ENCODE data around the gene SULT1C2. TPM values are rescaled to one million over a fixed set of nuclear protein-coding genes. Genes with fewer than 3 reads are reported as not detected.

Gene SULT1C2
- total and polyA plus RNA-seq, 10 of the 15 experiments (the other 5 are each of a cell fraction or from before 2014, with no cell fraction given), result 0.03 to 0.07 (median 0.04) TPM; not detected in 7

- H4K20me1 ChIP-seq (ENCODE audit: control insufficient read depth, insufficient read depth), result no peaks in the 10 kb centered on the region
- CTCF ChIA-PET, result interaction anchor here (1.2 kb wide), 1 partner anchor 19 kb away, joined by 3 read pairs; no protein-coding TSS in a partner anchor
- H3K27ac ChIP-seq (ENCODE audit: control insufficient read depth, insufficient read depth), result no peak overlapping the region
- BruUV-seq (replicated peaks), result no TSS peak
- ATAC-seq, result no peak
- POLR2A ChIA-PET, result no interaction called here
- 17% methylated on average over 2 of the region's 2 CpGs for WGBS (ENCODE audit: insufficient coverage, insufficient replicate concordance, low lambda C conversion rate, missing lambda C conversion rate)
- SMC1A ChIA-PET (ENCODE audit: uncharacterized antibody, unreplicated experiment), result interaction anchor here (1.1 kb wide), 1 partner anchor 61 kb away, joined by 4 read pairs; no protein-coding TSS in a partner anchor
- no peak overlapping the region for H3K4me3 ChIP-seq
- in situ Hi-C loops (cut with MboI) (no loop called here), intact Hi-C loops (cut with micrococcal nuclease; ENCODE audit: unreplicated experiment) (no loop called here)
- no peaks in the 10 kb centered on the region for H3K9me3 ChIP-seq (replicated peaks; ENCODE audit: control insufficient read depth, insufficient read depth, low read length)
- H3K4me1 ChIP-seq (ENCODE audit: control insufficient read depth, insufficient read depth, low read length), result no peaks in the 10 kb centered on the region
- TF ChIP-seq FOXK2 (IDR thresholded peaks at IDR 0.05) (no peak), BCL11A (IDR thresholded peaks at IDR 0.05; ENCODE audit: low read depth, low read length) (no peak), SREBF1 (IDR thresholded peaks at IDR 0.05; ENCODE audit: low read length) (no peak), ZNF592 (IDR thresholded peaks at IDR 0.05) (no peak), RELB (IDR thresholded peaks at IDR 0.05; ENCODE audit: low read depth) (no peak), NFXL1 (IDR thresholded peaks at IDR 0.05; ENCODE audit: borderline replicate concordance) (no peak), CHD1 (IDR thresholded peaks at IDR 0.05; ENCODE audit: low read depth, low read length) (no peak), SRF (IDR thresholded peaks at IDR 0.05; ENCODE audit: low read depth in 2 of 2, low read length in 2 of 2) (no peak), NR2C2 (IDR thresholded peaks at IDR 0.05; ENCODE audit: borderline replicate concordance, control insufficient read depth, insufficient read length, low read depth) (no peak), ZSCAN29 (IDR thresholded peaks at IDR 0.05) (no peak), ASH2L (IDR thresholded peaks at IDR 0.05; ENCODE audit: borderline replicate concordance, low read depth) (no peak), MYB (IDR thresholded peaks at IDR 0.05; ENCODE audit: borderline replicate concordance, low read depth, low read length) (no peak)
- TF ChIP-seq, protein P1, sequence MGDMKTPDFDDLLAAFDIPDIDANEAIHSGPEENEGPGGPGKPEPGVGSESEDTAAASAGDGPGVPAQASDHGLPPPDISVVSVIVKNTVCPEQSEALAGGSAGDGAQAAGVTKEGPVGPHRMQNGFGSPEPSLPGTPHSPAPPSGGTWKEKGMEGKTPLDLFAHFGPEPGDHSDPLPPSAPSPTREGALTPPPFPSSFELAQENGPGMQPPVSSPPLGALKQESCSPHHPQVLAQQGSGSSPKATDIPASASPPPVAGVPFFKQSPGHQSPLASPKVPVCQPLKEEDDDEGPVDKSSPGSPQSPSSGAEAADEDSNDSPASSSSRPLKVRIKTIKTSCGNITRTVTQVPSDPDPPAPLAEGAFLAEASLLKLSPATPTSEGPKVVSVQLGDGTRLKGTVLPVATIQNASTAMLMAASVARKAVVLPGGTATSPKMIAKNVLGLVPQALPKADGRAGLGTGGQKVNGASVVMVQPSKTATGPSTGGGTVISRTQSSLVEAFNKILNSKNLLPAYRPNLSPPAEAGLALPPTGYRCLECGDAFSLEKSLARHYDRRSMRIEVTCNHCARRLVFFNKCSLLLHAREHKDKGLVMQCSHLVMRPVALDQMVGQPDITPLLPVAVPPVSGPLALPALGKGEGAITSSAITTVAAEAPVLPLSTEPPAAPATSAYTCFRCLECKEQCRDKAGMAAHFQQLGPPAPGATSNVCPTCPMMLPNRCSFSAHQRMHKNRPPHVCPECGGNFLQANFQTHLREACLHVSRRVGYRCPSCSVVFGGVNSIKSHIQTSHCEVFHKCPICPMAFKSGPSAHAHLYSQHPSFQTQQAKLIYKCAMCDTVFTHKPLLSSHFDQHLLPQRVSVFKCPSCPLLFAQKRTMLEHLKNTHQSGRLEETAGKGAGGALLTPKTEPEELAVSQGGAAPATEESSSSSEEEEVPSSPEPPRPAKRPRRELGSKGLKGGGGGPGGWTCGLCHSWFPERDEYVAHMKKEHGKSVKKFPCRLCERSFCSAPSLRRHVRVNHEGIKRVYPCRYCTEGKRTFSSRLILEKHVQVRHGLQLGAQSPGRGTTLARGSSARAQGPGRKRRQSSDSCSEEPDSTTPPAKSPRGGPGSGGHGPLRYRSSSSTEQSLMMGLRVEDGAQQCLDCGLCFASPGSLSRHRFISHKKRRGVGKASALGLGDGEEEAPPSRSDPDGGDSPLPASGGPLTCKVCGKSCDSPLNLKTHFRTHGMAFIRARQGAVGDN (IDR thresholded peaks at IDR 0.05), result no peak
- H3K79me2 ChIP-seq (ENCODE audit: control insufficient read depth, insufficient read depth, low read length), result no peaks in the 10 kb centered on the region
- no peak overlapping the region for H3K4me2 ChIP-seq (ENCODE audit: control insufficient read depth, insufficient read depth)
- H3K36me3 ChIP-seq (ENCODE audit: control insufficient read depth in 2 of 2, insufficient read depth in 2 of 2, low read length in 1 of 2), result no peaks in the 10 kb centered on the region
- H3K9ac ChIP-seq (ENCODE audit: control insufficient read depth, insufficient read depth, low read length), result no peak overlapping the region
- no peak overlapping the region for H2AFZ ChIP-seq (ENCODE audit: control insufficient read depth, low read depth, low read length)
- FAIRE-seq, result no peak
- H3K27me3 ChIP-seq (replicated peaks in 1 of 2; ENCODE audit: control insufficient read depth in 2 of 2, insufficient read depth in 2 of 2, low read length in 1 of 2), result no peaks in the 10 kb centered on the region
- no peak for DNase-seq (ENCODE audit: low read depth, low spot score)
- RAD21 ChIA-PET (ENCODE audit: unreplicated experiment), result no interaction called here
These were observed 36.0 kb downstream of the SULT1C2 start for GRCh38 chr2:108324531-108325255.
